H1 (cell line): ENCODE results near the gene NOTUM. TPM values are rescaled to one million over a fixed set of nuclear protein-coding genes. Genes with fewer than 3 reads are reported as not detected.

Experiments
- CTCF ChIA-PET: fragments of 300-600 bp; sonication (Branson Sonifier 250); formaldehyde crosslinking; loops from one replicate; lab custom pipeline; 2021; ENCODE audit not compliant: partially characterized antibody; lab: Charles Lee
- POLR2A ChIA-PET: fragments of 300-600 bp; sonication (Branson Sonifier 250); formaldehyde crosslinking; loops from one replicate; lab custom pipeline; 2021; ENCODE audit warnings: inconsistent platforms; ENCODE audit not compliant: partially characterized antibody; lab: Charles Lee
- DNase-seq, 2 experiments: peaks; one replicate each; pipeline versions ENCODE4 v3.0.0 to v3.0.0-alpha.2; 2010 to 2022; ENCODE audit warnings: low spot score in 2 of 2, low read depth in 1 of 2, mixed read lengths in 1 of 2
- FAIRE-seq: peaks from 2 replicates; lab custom pipeline; 2011; peaks lifted over from hg19 to GRCh38; lab: Jason Lieb, UNC
- H2AFZ ChIP-seq: 2 replicates; pipeline ENCODE4 v1.8.1; 2012; ENCODE audit warnings: low read length, inconsistent platforms
- H2AK5ac ChIP-seq: 2 replicates; pipeline ENCODE4 v1.6.1; 2013; ENCODE audit warnings: low read depth, low read length
- H2BK120ac ChIP-seq: replicated peaks from 2 replicates; pipeline ENCODE3; 2013; ENCODE audit warnings: low read depth, low read length, inconsistent platforms
- H2BK12ac ChIP-seq: 2 replicates; pipeline ENCODE4 v1.6.1; 2013; ENCODE audit warnings: low read depth, low read length
- H2BK15ac ChIP-seq: 2 replicates; pipeline ENCODE4 v1.6.1; 2013; ENCODE audit warnings: low read length
- H2BK20ac ChIP-seq: 2 replicates; pipeline ENCODE4 v1.6.1; 2013; ENCODE audit warnings: low read length
- H2BK5ac ChIP-seq: 2 replicates; pipeline ENCODE4 v1.6.1; 2013; ENCODE audit warnings: low read depth, low read length
- H3K14ac ChIP-seq: 2 replicates; pipeline ENCODE4 v1.6.1; 2013; ENCODE audit warnings: inconsistent platforms; ENCODE audit not compliant: insufficient read length
- H3K18ac ChIP-seq: 2 replicates; pipeline ENCODE4 v1.6.1; 2013; ENCODE audit warnings: low read length; ENCODE audit errors: extremely low read depth
- H3K23ac ChIP-seq: 2 replicates; pipeline ENCODE4 v1.6.1; 2013; ENCODE audit warnings: inconsistent platforms; ENCODE audit not compliant: insufficient read length
- H3K23me2 ChIP-seq: 2 replicates; pipeline ENCODE4 v1.6.1; 2013; ENCODE audit warnings: low read depth, low read length
- H3K27ac ChIP-seq: 2 replicates; pipeline ENCODE4 v1.6.1; 2011; ENCODE audit warnings: low read depth, low read length, inconsistent platforms
- H3K27me3 ChIP-seq, 4 experiments: replicated peaks in 1 of 4; 1 replicate in 1 of 4; 2 replicates in 3 of 4; pipeline versions ENCODE4 v1.6.1 to v1.8.1; 2011 to 2013; ENCODE audit warnings: low read length in 3 of 4, mild to moderate bottlenecking in 3 of 4, inconsistent platforms in 2 of 4, mixed read lengths in 2 of 4, moderate library complexity in 1 of 4; ENCODE audit not compliant: control insufficient read depth in 3 of 4, insufficient read depth in 3 of 4; ENCODE audit errors: extremely low read depth in 1 of 4
- H3K36me3 ChIP-seq, 4 experiments: 2 replicates each; pipeline versions ENCODE4 v1.6.1 to v1.8.1; 2011 to 2013; ENCODE audit warnings: mild to moderate bottlenecking in 4 of 4, low read length in 3 of 4, moderate library complexity in 2 of 4, control low read depth in 1 of 4, inconsistent platforms in 1 of 4; ENCODE audit not compliant: insufficient read depth in 4 of 4, control insufficient read depth in 2 of 4
- H3K4ac ChIP-seq: replicated peaks from 2 replicates; pipeline ENCODE3; 2013; ENCODE audit warnings: low read length, low read depth, mixed read lengths, inconsistent platforms; ENCODE audit not compliant: insufficient read length
- H3K4me1 ChIP-seq, 4 experiments: replicated peaks in 1 of 4; 1 replicate in 1 of 4; 2 replicates in 3 of 4; pipeline versions ENCODE4 v1.6.1 to v1.8.1; 2011 to 2013; ENCODE audit warnings: low read length in 3 of 4, inconsistent platforms in 2 of 4, mixed read lengths in 1 of 4; ENCODE audit not compliant: insufficient read depth in 4 of 4, control insufficient read depth in 3 of 4
- H3K4me2 ChIP-seq, 2 experiments: 2 replicates each; pipeline versions ENCODE4 v1.6.1 to v1.8.1; 2011 to 2013; ENCODE audit warnings: low read depth in 2 of 2, low read length in 2 of 2, control low read depth in 1 of 2, inconsistent platforms in 1 of 2, mild to moderate bottlenecking in 1 of 2; ENCODE audit not compliant: insufficient read depth in 1 of 2
- H3K4me3 ChIP-seq, 4 experiments: fragments of 200-600, 300-600 bp in 1 of 4; sonication (generic), shearing (Covaris generic), sonication (Bioruptor Twin) in 1 of 4; 2 replicates each; pipeline versions ENCODE4 v1.5.1 to v1.8.1; 2011 to 2016; ENCODE audit warnings: low read length in 4 of 4, low read depth in 3 of 4, control low read depth in 2 of 4, inconsistent platforms in 2 of 4, mild to moderate bottlenecking in 2 of 4, mixed read lengths in 1 of 4, moderate library complexity in 1 of 4; ENCODE audit not compliant: insufficient read depth in 2 of 4; ENCODE audit errors: extremely low read depth in 1 of 4
- H3K56ac ChIP-seq: replicated peaks from 2 replicates; pipeline ENCODE3; 2013; ENCODE audit warnings: low read depth, mild to moderate bottlenecking, mixed read lengths, low read length, inconsistent platforms; ENCODE audit not compliant: insufficient read length
- H3K79me1 ChIP-seq: 2 replicates; pipeline ENCODE4 v1.6.1; 2013; ENCODE audit warnings: low read depth, low read length, control low read depth
- H3K79me2 ChIP-seq, 2 experiments: 2 replicates each; pipeline versions ENCODE4 v1.6.1 to v1.8.1; 2012 to 2013; ENCODE audit warnings: low read length in 2 of 2, mild to moderate bottlenecking in 2 of 2, inconsistent platforms in 1 of 2; ENCODE audit not compliant: insufficient read depth in 2 of 2, control insufficient read depth in 1 of 2
- H3K9ac ChIP-seq, 4 experiments: replicated peaks in 1 of 4; 1 replicate in 1 of 4; 2 replicates in 3 of 4; pipeline versions ENCODE4 v1.6.1 to v1.8.1; 2011 to 2013; ENCODE audit warnings: low read depth in 3 of 4, low read length in 3 of 4, control low read depth in 2 of 4, mild to moderate bottlenecking in 2 of 4, moderate library complexity in 2 of 4, inconsistent platforms in 1 of 4; ENCODE audit errors: extremely low read depth in 1 of 4
- H3K9me3 ChIP-seq, 2 experiments: 2 replicates each; pipeline versions ENCODE4 v1.6.1 to v1.8.1; 2012 to 2013; ENCODE audit warnings: mild to moderate bottlenecking in 2 of 2, moderate library complexity in 2 of 2, control low read depth in 1 of 2, inconsistent platforms in 1 of 2, low read depth in 1 of 2, low read length in 1 of 2, mixed read lengths in 1 of 2; ENCODE audit not compliant: insufficient read depth in 2 of 2
- H4K20me1 ChIP-seq, 2 experiments: replicated peaks in 1 of 2; 2 replicates each; pipeline versions ENCODE3 to v1.8.1; 2011 to 2013; ENCODE audit warnings: inconsistent platforms in 2 of 2, low read length in 2 of 2, mild to moderate bottlenecking in 1 of 2; ENCODE audit not compliant: insufficient read depth in 2 of 2, control insufficient read depth in 1 of 2
- H4K5ac ChIP-seq: 2 replicates; pipeline ENCODE4 v1.6.1; 2013; ENCODE audit warnings: low read length, low read depth, mixed read lengths, inconsistent platforms; ENCODE audit not compliant: insufficient read length
- H4K8ac ChIP-seq: 2 replicates; pipeline ENCODE4 v1.8.0; 2013; ENCODE audit warnings: mild to moderate bottlenecking, moderate library complexity, low read length, inconsistent platforms; ENCODE audit not compliant: insufficient read depth; ENCODE audit errors: extremely low read depth
- H4K91ac ChIP-seq: replicated peaks from 2 replicates; pipeline ENCODE3; 2013; ENCODE audit warnings: low read length, mixed read lengths, inconsistent platforms; ENCODE audit not compliant: insufficient read length
- ATF2 ChIP-seq: IDR thresholded peaks from 2 replicates; pipeline ENCODE4 v1.6.1; 2012; ENCODE audit warnings: low read length, inconsistent platforms
- CBX5 ChIP-seq: fragments of 300-800, 300-1000 bp; sonication (generic); IDR thresholded peaks from 2 replicates; pipeline ENCODE4 v1.7.1; 2016; ENCODE audit warnings: antibody characterized with exemption, low read length, low read depth
- FOSL1 ChIP-seq: IDR thresholded peaks from 2 replicates; pipeline ENCODE4 v1.6.1; 2011; ENCODE audit warnings: mild to moderate bottlenecking, low read depth, low read length, moderate library complexity; ENCODE audit not compliant: insufficient read depth
- GABPA ChIP-seq: IDR thresholded peaks from 2 replicates; pipeline ENCODE4 v1.6.1; 2011; ENCODE audit warnings: mild to moderate bottlenecking, low read length, moderate library complexity, borderline replicate concordance; ENCODE audit not compliant: insufficient read depth
- POLR2A ChIP-seq, 2 experiments: IDR thresholded peaks; 1 replicate in 1 of 2; 2 replicates in 1 of 2; pipeline ENCODE4 v1.6.1; 2011; ENCODE audit warnings: low read depth in 2 of 2, low read length in 2 of 2, mild to moderate bottlenecking in 2 of 2; ENCODE audit errors: control extremely low read depth in 1 of 2
- POLR2AphosphoS5 ChIP-seq: IDR thresholded peaks from 2 replicates; pipeline ENCODE4 v1.6.1; 2011; ENCODE audit warnings: low read depth, low read length
- RAD21 ChIP-seq, 2 experiments: IDR thresholded peaks in 1 of 2; conservative IDR thresholded peaks in 1 of 2; 2 replicates each; pipeline ENCODE4 v1.6.1; 2011; ENCODE audit warnings: low read depth in 2 of 2, low read length in 2 of 2, improper control_type of control experiment in 1 of 2, inconsistent platforms in 1 of 2, mild to moderate bottlenecking in 1 of 2, moderate library complexity in 1 of 2
- SIRT6 ChIP-seq: IDR thresholded peaks from one replicate; pipeline ENCODE4 v1.7.1; 2012; ENCODE audit warnings: low read length, inconsistent platforms
- SP1 ChIP-seq: IDR thresholded peaks from 2 replicates; pipeline ENCODE4 v1.6.1; 2011; ENCODE audit warnings: low read depth, low read length
- SRF ChIP-seq: IDR thresholded peaks from 2 replicates; pipeline ENCODE4 v1.6.1; 2011; ENCODE audit warnings: mild to moderate bottlenecking, low read depth, low read length, moderate library complexity
- WGBS, 2 experiments: shearing (Covaris generic) in 1 of 2; methylation state at CpG; one replicate each; pipeline versions ENCODE4 v1.1.6 to v1.1.7; 2013 to 2015; ENCODE audit warnings: low lambda C conversion rate in 2 of 2, mixed read lengths in 2 of 2, inconsistent platforms in 1 of 2, low coverage in 1 of 2, missing lambda C conversion rate in 1 of 2; ENCODE audit not compliant: insufficient replicate concordance in 2 of 2, insufficient coverage in 1 of 2, insufficient read length in 1 of 2; ENCODE audit errors: extremely low coverage in 1 of 2, missing lambda C conversion rate in 1 of 2; 5-methylcytosine and 5-hydroxymethylcytosine counted together
- polyA plus RNA-seq, 7 experiments: library from polyadenylated mRNA; depleted of rRNA in 3 of 7; stranded (reverse) in 5 of 7; unstranded in 2 of 7; fragments of >200 nt in 5 of 7; fragments of 200-250 nt in 2 of 7; gene quantifications; 1 replicate in 5 of 7; 2 replicates in 1 of 7; 4 replicates in 1 of 7; pipeline versions ENCODE4 v1.2.1 to v1.2.3, GENCODE V29; 2011 to 2013; ENCODE audit warnings: missing spikeins in 2 of 7, mixed read lengths in 2 of 7
- total RNA-seq: library from RNA; stranded (reverse); fragmentation: NEBNext Ultra II Directional; extraction: Animal tissue kit (Norgen Biotek cat#: 25700); gene quantifications from 2 replicates; pipeline ENCODE4 v1.2.1, GENCODE V29; 2021
- TF ChIP-seq, protein P1 (sequence below): IDR thresholded peaks from 2 replicates; pipeline ENCODE4 v1.6.1; 2012; ENCODE audit warnings: inconsistent platforms
- TF ChIP-seq, protein P2 (sequence below): IDR thresholded peaks from 2 replicates; pipeline ENCODE4 v1.6.1; 2011; ENCODE audit warnings: low read depth, mild to moderate bottlenecking, low read length; ENCODE audit not compliant: insufficient read depth

The NOTUM gene
- total and polyA plus RNA-seq, 2 of the 8 experiments (the other 6 are each of a cell fraction or from before 2014, with no cell fraction given): 0.45 to 0.76 TPM

DNA sequence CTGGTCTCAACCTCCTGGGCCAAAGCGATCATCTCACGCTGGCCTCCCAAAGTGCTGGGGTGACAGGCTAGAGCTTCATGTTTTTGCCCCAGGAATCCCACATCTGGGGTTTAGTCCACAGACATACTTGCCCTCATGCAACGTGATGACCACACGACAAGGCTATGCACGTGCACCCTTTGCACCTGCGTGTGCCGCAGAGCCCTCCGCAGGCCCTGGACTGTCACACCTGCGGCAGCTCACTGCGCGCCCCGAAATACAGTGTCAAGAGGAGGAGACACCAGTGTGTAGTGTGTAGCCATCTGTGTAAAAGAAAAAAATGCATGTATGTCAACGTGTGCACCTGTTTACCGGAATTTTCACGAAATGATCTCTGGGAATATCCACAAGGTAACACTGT lies 10.5 kb downstream of the NOTUM start:
- Histone ChIP-seq H3K23me2 (no peaks in the 10 kb centered on the region), H3K18ac (no peak overlapping the region), H2BK20ac (no peak overlapping the region), H3K4ac (no peak overlapping the region), H3K9me3 (no peaks in the 10 kb centered on the region), H2AFZ (no peak overlapping the region), H3K4me1 (no peaks in the 10 kb centered on the region; a peak in 1 of 7 replicates), H3K27ac (no peak overlapping the region), H4K20me1 (no peaks in the 10 kb centered on the region), H2BK5ac (no peak overlapping the region), H3K56ac (no peak overlapping the region), H3K79me2 (no peaks in the 10 kb centered on the region), H2BK15ac (no peak overlapping the region), H2BK120ac (no peak overlapping the region), H3K36me3 (no peaks in the 10 kb centered on the region), H2AK5ac (no peak overlapping the region), H3K14ac (no peak overlapping the region), H2BK12ac (no peak overlapping the region), H3K79me1 (no peaks in the 10 kb centered on the region), H3K27me3 (peaks cover 0 to 5% (median 0%) of the 10 kb centered on the region in 4 experiments; a peak in 2 of 7 replicates), H3K4me2 (no peak overlapping the region), H3K4me3 (no peak overlapping the region), H4K5ac (no peak overlapping the region), H4K8ac (no peak overlapping the region), H3K9ac (no peak overlapping the region), H4K91ac (no peak overlapping the region), H3K23ac (no peak overlapping the region)
- ChIA-PET CTCF (interaction anchor here (1.1 to 2.3 kb wide), 2 partner anchors 9 to 10 kb away, joined by 4 to 9 read pairs; partner anchors contain the start of gene NOTUM), POLR2A (interaction anchor here (0.6 to 3.3 kb wide), 2 partner anchors 23 to 57 kb away, joined by 3 to 9 read pairs; partner anchors contain the start of gene MAFG)
- WGBS, 2 experiments: 80% methylated on average over 15 of the region's 15 CpGs; no CpG with 5 or more reads in 1 of the 2 experiments
- FAIRE-seq: no peak
- no peak for DNase-seq
- TF ChIP-seq, protein P1, sequence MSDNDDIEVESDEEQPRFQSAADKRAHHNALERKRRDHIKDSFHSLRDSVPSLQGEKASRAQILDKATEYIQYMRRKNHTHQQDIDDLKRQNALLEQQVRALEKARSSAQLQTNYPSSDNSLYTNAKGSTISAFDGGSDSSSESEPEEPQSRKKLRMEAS: no peak
- TF ChIP-seq, protein P2, sequence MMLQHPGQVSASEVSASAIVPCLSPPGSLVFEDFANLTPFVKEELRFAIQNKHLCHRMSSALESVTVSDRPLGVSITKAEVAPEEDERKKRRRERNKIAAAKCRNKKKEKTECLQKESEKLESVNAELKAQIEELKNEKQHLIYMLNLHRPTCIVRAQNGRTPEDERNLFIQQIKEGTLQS: no peak
- TF ChIP-seq FOSL1 (no peak), POLR2AphosphoS5 (no peak), POLR2A (IDR thresholded peaks at IDR 0.05; ENCODE audit: control extremely low read depth in 1 of 2, low read depth in 2 of 2, low read length in 2 of 2) (no peak), RAD21 (IDR thresholded peaks at IDR 0.05 in 1 of 2, conservative IDR thresholded peaks at IDR 0.05 in 1 of 2; ENCODE audit: low read depth in 2 of 2, low read length in 2 of 2) (no peak), SP1 (no peak), ATF2 (no peak), GABPA (no peak), SIRT6 (no peak), SRF (no peak), CBX5 (no peak)
